Measurements from ENCODE around the gene LRMDA. TPM values are rescaled to one million over a fixed set of nuclear protein-coding genes. Genes with fewer than 3 reads are reported as not detected.

Gene LRMDA
- total RNA-seq, 2 donors from 2014 or later, result 12.2 to 25.4 TPM

- Histone ChIP-seq H3K9me3 (no peaks in the 10 kb centered on the region), H3K27ac (peak overlapping the region in 1 of 4 donors; percentile 14), H3K36me3 (replicated peaks in 1 of 2; ENCODE audit: insufficient read depth in 1 of 2, low read depth in 2 of 2) (no peaks in the 10 kb centered on the region), H3K4me1 (peaks cover 69% of the 10 kb centered on the region), H3K27me3 (no peaks in the 10 kb centered on the region), H3K4me3 (no peak overlapping the region)
- no peak for TF ChIP-seq CTCF (IDR thresholded peaks at IDR 0.05)
- TF ChIP-seq POLR2A (IDR thresholded peaks at IDR 0.05), result no peak
- WGBS, 2 donors, result 67 to 74% methylated on average over 3 of the region's 3 CpGs
- no peak for ATAC-seq
- intact Hi-C loops (cut with DNase I), result no loop called here
- no peak for DNase-seq
Measured at GRCh38 chr10:75427951-75428350, 3.5 kb upstream of the LRMDA start.

GRCh38 chr10:75428434-75429158, 2.8 kb upstream of the LRMDA start:
- H3K4me1 ChIP-seq, result peaks cover 72% of the 10 kb centered on the region
- H3K27ac ChIP-seq, result peak overlapping the region in 3 of 4 donors; percentile 14 to 88 (median 17)
- ATAC-seq (no peak), DNase-seq (peak in 3 of 4 donors; percentile 19 to 43 (median 39))
- no peak overlapping the region for H3K4me3 ChIP-seq
- H3K9me3 ChIP-seq, result no peaks in the 10 kb centered on the region
- TF ChIP-seq CTCF (IDR thresholded peaks at IDR 0.05), result no peak
- 51 to 53% methylated on average over 9 of the region's 9 CpGs for WGBS, 2 donors
- H3K27me3 ChIP-seq, result no peaks in the 10 kb centered on the region
- no peaks in the 10 kb centered on the region for H3K36me3 ChIP-seq (replicated peaks in 1 of 2; ENCODE audit: insufficient read depth in 1 of 2, low read depth in 2 of 2)
- intact Hi-C loops (cut with DNase I), result no loop called here

GRCh38 chr10:75429159-75429827, 2.1 kb upstream of the LRMDA start:
- no peaks in the 10 kb centered on the region for H3K36me3 ChIP-seq (replicated peaks in 1 of 2; ENCODE audit: insufficient read depth in 1 of 2, low read depth in 2 of 2)

GRCh38 chr10:75430000-75430763, 1.2 kb upstream of the LRMDA start:
- DNase-seq, result peak; percentile 64 to 83 (median 72)
- TF ChIP-seq POLR2A (IDR thresholded peaks at IDR 0.05) (no peak), CTCF (IDR thresholded peaks at IDR 0.05) (peak in 1 of 7 experiments; percentile 7)
- H3K36me3 ChIP-seq (replicated peaks in 1 of 2; ENCODE audit: insufficient read depth in 1 of 2, low read depth in 2 of 2), result no peaks in the 10 kb centered on the region
- H3K9me3 ChIP-seq, result no peaks in the 10 kb centered on the region
- WGBS, 2 donors, result 15 to 17% methylated on average over 9 of the region's 9 CpGs
- H3K27ac ChIP-seq, result peak overlapping the region; percentile 75 to 90 (median 86)
- H3K4me1 ChIP-seq, result peaks cover 59% of the 10 kb centered on the region
- peak; percentile 49 for ATAC-seq
- H3K4me3 ChIP-seq, result no peak overlapping the region
- no peaks in the 10 kb centered on the region for H3K27me3 ChIP-seq
- intact Hi-C loops (cut with DNase I), result no loop called here

More at GRCh38 chr10:75429159-75429827, 2.1 kb upstream of the LRMDA start:
- Histone ChIP-seq H3K4me3 (no peak overlapping the region), H3K9me3 (no peaks in the 10 kb centered on the region), H3K4me1 (peaks cover 66% of the 10 kb centered on the region), H3K27ac (peak overlapping the region in 3 of 4 donors; percentile 83 to 90 (median 88)), H3K27me3 (no peaks in the 10 kb centered on the region)
- no peak for ATAC-seq
- peak in 1 of 4 donors; percentile 23 for DNase-seq
- TF ChIP-seq POLR2A (IDR thresholded peaks at IDR 0.05) (no peak), CTCF (IDR thresholded peaks at IDR 0.05) (no peak)
- intact Hi-C loops (cut with DNase I), result no loop called here
- 76 to 77% methylated on average over 5 of the region's 5 CpGs for WGBS, 2 donors

Measured in body of pancreas (tissue), 4 donors.